ENCODE data around the gene PCID2. TPM values are rescaled to one million over a fixed set of nuclear protein-coding genes. Genes with fewer than 3 reads are reported as not detected.
A peak's percentile ranks its signal among the peaks of the same experiment; 100 is the strongest.

Gene PCID2
- total and polyA plus RNA-seq, 2 of the 13 experiments (the other 11 are each of a cell fraction or from before 2014, with no cell fraction given) = 65.0 to 111 TPM

DNA sequence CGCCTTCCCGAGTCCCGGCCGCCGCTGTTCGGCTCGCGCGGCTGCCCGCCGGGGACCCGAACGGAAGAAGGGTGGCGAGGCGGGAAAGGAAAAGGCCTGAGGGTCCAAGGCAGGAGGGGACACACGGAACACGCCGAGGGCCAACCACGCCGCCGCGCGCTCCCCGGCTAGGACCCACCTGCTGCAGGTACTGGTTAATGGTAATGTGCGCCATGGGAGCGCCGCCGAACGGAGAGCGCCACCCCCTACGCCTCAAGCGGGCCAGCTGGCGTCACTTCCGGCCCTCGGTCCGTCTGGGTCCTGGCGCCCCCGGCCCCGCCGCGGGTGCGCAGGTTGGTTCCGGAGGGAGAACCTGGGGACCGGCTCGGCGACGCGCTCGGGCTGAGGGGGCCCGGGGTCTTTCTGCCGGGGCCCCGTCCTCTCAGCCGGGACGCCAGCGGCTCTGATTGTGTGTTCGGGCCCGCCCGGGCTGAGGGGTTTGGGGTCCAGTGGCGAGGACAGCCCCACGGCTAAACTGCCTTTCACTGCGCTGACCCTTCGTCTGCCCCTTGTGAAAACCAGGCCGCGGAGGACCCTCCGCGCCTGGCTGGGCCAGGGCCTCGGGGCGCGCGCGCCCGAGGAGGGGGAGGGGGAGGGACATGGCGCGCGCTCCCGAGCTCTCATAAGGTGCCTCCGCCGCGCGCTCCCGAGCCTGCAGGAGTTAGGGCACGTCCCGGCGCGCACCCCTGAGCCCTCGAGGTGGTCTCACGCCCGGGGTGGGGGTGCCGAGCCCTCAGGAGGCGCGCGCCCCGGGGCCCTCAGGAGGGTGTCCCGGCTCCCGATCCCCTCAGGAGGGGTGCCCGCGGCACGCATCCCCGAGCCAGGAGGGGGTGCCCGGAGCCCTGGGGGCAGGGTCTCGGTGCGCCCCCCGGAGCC, at the start of gene PCID2 (continued):
- TF ChIP-seq, protein P1, sequence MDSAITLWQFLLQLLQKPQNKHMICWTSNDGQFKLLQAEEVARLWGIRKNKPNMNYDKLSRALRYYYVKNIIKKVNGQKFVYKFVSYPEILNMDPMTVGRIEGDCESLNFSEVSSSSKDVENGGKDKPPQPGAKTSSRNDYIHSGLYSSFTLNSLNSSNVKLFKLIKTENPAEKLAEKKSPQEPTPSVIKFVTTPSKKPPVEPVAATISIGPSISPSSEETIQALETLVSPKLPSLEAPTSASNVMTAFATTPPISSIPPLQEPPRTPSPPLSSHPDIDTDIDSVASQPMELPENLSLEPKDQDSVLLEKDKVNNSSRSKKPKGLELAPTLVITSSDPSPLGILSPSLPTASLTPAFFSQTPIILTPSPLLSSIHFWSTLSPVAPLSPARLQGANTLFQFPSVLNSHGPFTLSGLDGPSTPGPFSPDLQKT (CRISPR knock-in tag; IDR thresholded peaks at IDR 0.05; ENCODE audit: borderline replicate concordance) = no peak
- TF ChIP-seq, protein P2, sequence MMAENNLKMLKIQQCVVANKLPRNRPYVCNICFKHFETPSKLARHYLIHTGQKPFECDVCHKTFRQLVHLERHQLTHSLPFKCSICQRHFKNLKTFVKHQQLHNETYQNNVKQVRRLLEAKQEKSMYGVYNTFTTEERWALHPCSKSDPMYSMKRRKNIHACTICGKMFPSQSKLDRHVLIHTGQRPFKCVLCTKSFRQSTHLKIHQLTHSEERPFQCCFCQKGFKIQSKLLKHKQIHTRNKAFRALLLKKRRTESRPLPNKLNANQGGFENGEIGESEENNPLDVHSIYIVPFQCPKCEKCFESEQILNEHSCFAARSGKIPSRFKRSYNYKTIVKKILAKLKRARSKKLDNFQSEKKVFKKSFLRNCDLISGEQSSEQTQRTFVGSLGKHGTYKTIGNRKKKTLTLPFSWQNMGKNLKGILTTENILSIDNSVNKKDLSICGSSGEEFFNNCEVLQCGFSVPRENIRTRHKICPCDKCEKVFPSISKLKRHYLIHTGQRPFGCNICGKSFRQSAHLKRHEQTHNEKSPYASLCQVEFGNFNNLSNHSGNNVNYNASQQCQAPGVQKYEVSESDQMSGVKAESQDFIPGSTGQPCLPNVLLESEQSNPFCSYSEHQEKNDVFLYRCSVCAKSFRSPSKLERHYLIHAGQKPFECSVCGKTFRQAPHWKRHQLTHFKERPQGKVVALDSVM (CRISPR knock-in tag; IDR thresholded peaks at IDR 0.05) = peak; percentile 66
- TF ChIP-seq, protein P3, sequence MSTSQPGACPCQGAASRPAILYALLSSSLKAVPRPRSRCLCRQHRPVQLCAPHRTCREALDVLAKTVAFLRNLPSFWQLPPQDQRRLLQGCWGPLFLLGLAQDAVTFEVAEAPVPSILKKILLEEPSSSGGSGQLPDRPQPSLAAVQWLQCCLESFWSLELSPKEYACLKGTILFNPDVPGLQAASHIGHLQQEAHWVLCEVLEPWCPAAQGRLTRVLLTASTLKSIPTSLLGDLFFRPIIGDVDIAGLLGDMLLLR (CRISPR knock-in tag; IDR thresholded peaks at IDR 0.05) = 0 out of 2 replicates have a peak, but pooled peaks have one; percentile 45
- TF ChIP-seq SRF (IDR thresholded peaks at IDR 0.05; ENCODE audit: low read depth, low read length) (peak; percentile 74; the same call in 1 of the 2 replicates), EP300 (IDR thresholded peaks at IDR 0.05; ENCODE audit: low read depth in 2 of 2, low read length in 2 of 2) (peak; percentile 29 to 59; a peak in 1 of 4 replicates), EP300 (CRISPR knock-in tag; IDR thresholded peaks at IDR 0.05; ENCODE audit: borderline replicate concordance) (peak; percentile 14; the same call in 1 of the 2 replicates), ISL2 (CRISPR knock-in tag; IDR thresholded peaks at IDR 0.05) (peak; percentile 68), ZMYM4 (CRISPR knock-in tag; IDR thresholded peaks at IDR 0.05) (peak; percentile 89), ZNF7 (CRISPR knock-in tag; IDR thresholded peaks at IDR 0.05) (no peak; the same call in 1 of the 2 replicates), ZNF557 (CRISPR knock-in tag; IDR thresholded peaks at IDR 0.05) (no peak; the same call in 1 of the 2 replicates), ZSCAN25 (CRISPR knock-in tag; IDR thresholded peaks at IDR 0.05) (peak; percentile 83; the same call in 1 of the 2 replicates), ZNF598 (CRISPR knock-in tag; IDR thresholded peaks at IDR 0.05; ENCODE audit: borderline replicate concordance) (peak; percentile 61; the same call in 1 of the 2 replicates), RAD51 (IDR thresholded peaks at IDR 0.05; ENCODE audit: borderline replicate concordance) (no peak)
- TF ChIP-seq, protein P4, sequence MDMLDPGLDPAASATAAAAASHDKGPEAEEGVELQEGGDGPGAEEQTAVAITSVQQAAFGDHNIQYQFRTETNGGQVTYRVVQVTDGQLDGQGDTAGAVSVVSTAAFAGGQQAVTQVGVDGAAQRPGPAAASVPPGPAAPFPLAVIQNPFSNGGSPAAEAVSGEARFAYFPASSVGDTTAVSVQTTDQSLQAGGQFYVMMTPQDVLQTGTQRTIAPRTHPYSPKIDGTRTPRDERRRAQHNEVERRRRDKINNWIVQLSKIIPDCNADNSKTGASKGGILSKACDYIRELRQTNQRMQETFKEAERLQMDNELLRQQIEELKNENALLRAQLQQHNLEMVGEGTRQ (IDR thresholded peaks at IDR 0.05; ENCODE audit: low read depth, low read length) = no peak
- TF ChIP-seq, protein P4 (CRISPR knock-in tag; IDR thresholded peaks at IDR 0.05; ENCODE audit: borderline replicate concordance) = no peak; the same call in 1 of the 2 replicates
- TF ChIP-seq, protein P5, sequence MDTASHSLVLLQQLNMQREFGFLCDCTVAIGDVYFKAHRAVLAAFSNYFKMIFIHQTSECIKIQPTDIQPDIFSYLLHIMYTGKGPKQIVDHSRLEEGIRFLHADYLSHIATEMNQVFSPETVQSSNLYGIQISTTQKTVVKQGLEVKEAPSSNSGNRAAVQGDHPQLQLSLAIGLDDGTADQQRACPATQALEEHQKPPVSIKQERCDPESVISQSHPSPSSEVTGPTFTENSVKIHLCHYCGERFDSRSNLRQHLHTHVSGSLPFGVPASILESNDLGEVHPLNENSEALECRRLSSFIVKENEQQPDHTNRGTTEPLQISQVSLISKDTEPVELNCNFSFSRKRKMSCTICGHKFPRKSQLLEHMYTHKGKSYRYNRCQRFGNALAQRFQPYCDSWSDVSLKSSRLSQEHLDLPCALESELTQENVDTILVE (CRISPR knock-in tag; IDR thresholded peaks at IDR 0.05) = peak; percentile 99
- TF ChIP-seq, protein P6, sequence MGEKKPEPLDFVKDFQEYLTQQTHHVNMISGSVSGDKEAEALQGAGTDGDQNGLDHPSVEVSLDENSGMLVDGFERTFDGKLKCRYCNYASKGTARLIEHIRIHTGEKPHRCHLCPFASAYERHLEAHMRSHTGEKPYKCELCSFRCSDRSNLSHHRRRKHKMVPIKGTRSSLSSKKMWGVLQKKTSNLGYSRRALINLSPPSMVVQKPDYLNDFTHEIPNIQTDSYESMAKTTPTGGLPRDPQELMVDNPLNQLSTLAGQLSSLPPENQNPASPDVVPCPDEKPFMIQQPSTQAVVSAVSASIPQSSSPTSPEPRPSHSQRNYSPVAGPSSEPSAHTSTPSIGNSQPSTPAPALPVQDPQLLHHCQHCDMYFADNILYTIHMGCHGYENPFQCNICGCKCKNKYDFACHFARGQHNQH (CRISPR knock-in tag; IDR thresholded peaks at IDR 0.05) = peak; percentile 93; the same call in 1 of the 2 replicates

Data from HepG2 (cell line).